Epithelial cell of proximal tubule (primary cell): ENCODE measurements around the gene TEDC2. TPM values are rescaled to one million over a fixed set of nuclear protein-coding genes. Genes with fewer than 3 reads are reported as not detected.

ENCODE experiments used
- DNase-seq: peaks from one replicate; pipeline ENCODE4 v3.0.0-alpha.2; 2011; ENCODE audit warnings: low read depth
- H3K4me3 ChIP-seq: 2 replicates; pipeline ENCODE4 v1.5.1; 2011; ENCODE audit warnings: low read depth, mild to moderate bottlenecking, low read length
- CTCF ChIP-seq: conservative IDR thresholded peaks from 2 replicates; pipeline ENCODE4 v1.5.1; 2012; ENCODE audit warnings: low read depth, mild to moderate bottlenecking, low read length
- total RNA-seq: library from RNA; depleted of rRNA; stranded (reverse); fragments of >200 nt; gene quantifications from 2 replicates; pipeline ENCODE4 v1.2.3, GENCODE V29; 2015

TEDC2 gene
- total RNA-seq, 1 donor from 2014 or later: 26.0 TPM

GRCh38 chr16:2451851-2452320, 8.0 kb upstream of the TEDC2 start:
- no peak overlapping the region for H3K4me3 ChIP-seq
- DNase-seq: no peak
- TF ChIP-seq CTCF: no peak

GRCh38 chr16:2452650-2453049, 7.3 kb upstream of the TEDC2 start:
- TF ChIP-seq CTCF: no peak
- no peak overlapping the region for H3K4me3 ChIP-seq
- DNase-seq: no peak

- TF ChIP-seq CTCF: no peak
- no peak for DNase-seq
- H3K4me3 ChIP-seq: no peak overlapping the region
Measured at GRCh38 chr16:2455081-2455845, 4.6 kb upstream of the TEDC2 start.

- DNase-seq: no peak
- TF ChIP-seq CTCF: no peak
- H3K4me3 ChIP-seq: no peak overlapping the region
Measured at GRCh38 chr16:2456551-2457153, 3.3 kb upstream of the TEDC2 start.

GRCh38 chr16:2457267-2457666, 2.6 kb upstream of the TEDC2 start:
- H3K4me3 ChIP-seq: no peak overlapping the region
- no peak for TF ChIP-seq CTCF
- DNase-seq: no peak

- no peak for TF ChIP-seq CTCF
- DNase-seq: no peak
Measured at GRCh38 chr16:2457946-2458345, 2.0 kb upstream of the TEDC2 start.

More at GRCh38 chr16:2457946-2458345, 2.0 kb upstream of the TEDC2 start:
- H3K4me3 ChIP-seq: no peak overlapping the region
